H1 (cell line): ENCODE results near the gene HHAT. TPM values are rescaled to one million over a fixed set of nuclear protein-coding genes. Genes with fewer than 3 reads are reported as not detected.

Experiments
- BCL11A ChIP-seq, 2 experiments: IDR thresholded peaks; one replicate each; pipeline ENCODE4 v1.6.1; 2011; ENCODE audit warnings: low read depth in 2 of 2, low read length in 2 of 2, mild to moderate bottlenecking in 2 of 2
- CBX8 ChIP-seq: fragments of 300-800, 300-1000 bp; sonication (generic); IDR thresholded peaks from 2 replicates; pipeline ENCODE4 v1.7.1; 2016; ENCODE audit warnings: low read depth, low read length, borderline replicate concordance
- CHD2 ChIP-seq: IDR thresholded peaks from 2 replicates; pipeline ENCODE4 v1.6.1; 2012; ENCODE audit warnings: low read length, improper control_type of control experiment
- CHD7 ChIP-seq: fragments of 300-600 bp; sonication (generic); IDR thresholded peaks from 2 replicates; pipeline ENCODE4 v1.7.1; 2012; ENCODE audit warnings: low read length, moderate library complexity, mild to moderate bottlenecking, inconsistent platforms; ENCODE audit not compliant: insufficient replicate concordance
- JUND ChIP-seq: IDR thresholded peaks from 2 replicates; pipeline ENCODE4 v1.6.1; 2011; ENCODE audit warnings: mild to moderate bottlenecking, improper control_type of control experiment, low read length
- SIRT6 ChIP-seq: IDR thresholded peaks from one replicate; pipeline ENCODE4 v1.7.1; 2012; ENCODE audit warnings: low read length, inconsistent platforms
- TAF7 ChIP-seq: optimal IDR thresholded peaks from 2 replicates; pipeline ENCODE3; 2011; ENCODE audit warnings: low read depth, mild to moderate bottlenecking, inconsistent platforms, low read length, moderate library complexity, borderline replicate concordance
- TCF12 ChIP-seq: IDR thresholded peaks from 2 replicates; pipeline ENCODE4 v1.6.1; 2011; ENCODE audit warnings: low read depth, mild to moderate bottlenecking, low read length
- USF2 ChIP-seq: IDR thresholded peaks from 2 replicates; pipeline ENCODE4 v1.6.1; 2011; ENCODE audit warnings: low read length, improper control_type of control experiment
- polyA plus RNA-seq, 7 experiments: library from polyadenylated mRNA; depleted of rRNA in 3 of 7; stranded (reverse) in 5 of 7; unstranded in 2 of 7; fragments of >200 nt in 5 of 7; fragments of 200-250 nt in 2 of 7; gene quantifications; 1 replicate in 5 of 7; 2 replicates in 1 of 7; 4 replicates in 1 of 7; pipeline versions ENCODE4 v1.2.1 to v1.2.3, GENCODE V29; 2011 to 2013; ENCODE audit warnings: missing spikeins in 2 of 7, mixed read lengths in 2 of 7
- total RNA-seq: library from RNA; stranded (reverse); fragmentation: NEBNext Ultra II Directional; extraction: Animal tissue kit (Norgen Biotek cat#: 25700); gene quantifications from 2 replicates; pipeline ENCODE4 v1.2.1, GENCODE V29; 2021

Gene HHAT
- total and polyA plus RNA-seq, 2 of the 8 experiments (the other 6 are each of a cell fraction or from before 2014, with no cell fraction given): 0.15 to 0.51 TPM

- no peak for TF ChIP-seq CHD7
- TF ChIP-seq CBX8: no peak
- TF ChIP-seq CHD2: no peak
- no peak for TF ChIP-seq TAF7
- TF ChIP-seq JUND: no peak
- TF ChIP-seq SIRT6: no peak
- no peak for TF ChIP-seq BCL11A (IDR thresholded peaks at IDR 0.05; ENCODE audit: low read depth in 2 of 2, low read length in 2 of 2)
- TF ChIP-seq USF2: no peak
- TF ChIP-seq TCF12: no peak
- TF ChIP-seq, all 59 proteins: peak for 0
Measured at GRCh38 chr1:210626341-210626740, 297.6 kb downstream of the HHAT start (continued).
